ENCODE results near the gene CNTNAP5. TPM values are rescaled to one million over a fixed set of nuclear protein-coding genes. Genes with fewer than 3 reads are reported as not detected.

CNTNAP5 gene
- total RNA-seq, 2 donors from 2014 or later: not detected

GRCh38 chr2:124586210-124586609, 561.1 kb downstream of the CNTNAP5 start:
- no peak overlapping the region for H3K27ac Mint-ChIP-seq

GRCh38 chr2:124586835-124587234, 561.7 kb downstream of the CNTNAP5 start:
- Mint-ChIP-seq H3K36me3 (ENCODE audit: low read depth) (no peaks in the 10 kb centered on the region), H3K4me1 (no peaks in the 10 kb centered on the region), H3K4me3 (no peak overlapping the region), H3K27ac (no peak overlapping the region), H3K9me3 (peaks cover 13% of the 10 kb centered on the region), H3K27me3 (no peaks in the 10 kb centered on the region)
- no peak for ATAC-seq (replicated peaks)

More at GRCh38 chr2:124586210-124586609, 561.1 kb downstream of the CNTNAP5 start:
- peaks cover 13% of the 10 kb centered on the region for H3K9me3 Mint-ChIP-seq
- no peaks in the 10 kb centered on the region for H3K27me3 Mint-ChIP-seq
- no peak overlapping the region for H3K4me3 Mint-ChIP-seq
- no peak for ATAC-seq (replicated peaks)
- no peaks in the 10 kb centered on the region for H3K4me1 Mint-ChIP-seq
- H3K36me3 Mint-ChIP-seq (ENCODE audit: low read depth): no peaks in the 10 kb centered on the region

- no peaks in the 10 kb centered on the region for H3K4me1 Mint-ChIP-seq
Observed at GRCh38 chr2:124589971-124590370, 564.9 kb downstream of the CNTNAP5 start.

GRCh38 chr2:124602759-124603158, 577.7 kb downstream of the CNTNAP5 start:
- Mint-ChIP-seq H3K4me1 (no peaks in the 10 kb centered on the region), H3K27ac (no peak overlapping the region), H3K9me3 (peaks cover 19% of the 10 kb centered on the region), H3K36me3 (ENCODE audit: low read depth) (no peaks in the 10 kb centered on the region), H3K27me3 (no peaks in the 10 kb centered on the region), H3K4me3 (no peak overlapping the region)
- no peak for ATAC-seq (replicated peaks)

More at GRCh38 chr2:124589971-124590370, 564.9 kb downstream of the CNTNAP5 start:
- no peak overlapping the region for H3K27ac Mint-ChIP-seq
- H3K27me3 Mint-ChIP-seq: no peaks in the 10 kb centered on the region
- peaks cover 13% of the 10 kb centered on the region for H3K9me3 Mint-ChIP-seq
- no peak overlapping the region for H3K4me3 Mint-ChIP-seq
- no peak for ATAC-seq (replicated peaks)
- H3K36me3 Mint-ChIP-seq (ENCODE audit: low read depth): no peaks in the 10 kb centered on the region

GRCh38 chr2:124604940-124605339, 579.9 kb downstream of the CNTNAP5 start:
- no peaks in the 10 kb centered on the region for H3K4me1 Mint-ChIP-seq
- H3K27ac Mint-ChIP-seq: no peak overlapping the region
- ATAC-seq (replicated peaks): no peak
- H3K4me3 Mint-ChIP-seq: no peak overlapping the region
- no peaks in the 10 kb centered on the region for H3K27me3 Mint-ChIP-seq
- H3K36me3 Mint-ChIP-seq (ENCODE audit: low read depth): no peaks in the 10 kb centered on the region
- peaks cover 14% of the 10 kb centered on the region for H3K9me3 Mint-ChIP-seq

- ATAC-seq (replicated peaks): no peak
- no peaks in the 10 kb centered on the region for H3K36me3 Mint-ChIP-seq (ENCODE audit: low read depth)
- H3K4me1 Mint-ChIP-seq: no peaks in the 10 kb centered on the region
- H3K27ac Mint-ChIP-seq: no peak overlapping the region
- peaks cover 9% of the 10 kb centered on the region for H3K9me3 Mint-ChIP-seq
- H3K27me3 Mint-ChIP-seq: no peaks in the 10 kb centered on the region
- H3K4me3 Mint-ChIP-seq: no peak overlapping the region
Observed at GRCh38 chr2:124607679-124608078, 582.6 kb downstream of the CNTNAP5 start.

GRCh38 chr2:124609667-124610066, 584.6 kb downstream of the CNTNAP5 start:
- Mint-ChIP-seq H3K4me1 (no peaks in the 10 kb centered on the region), H3K9me3 (peaks cover 7% of the 10 kb centered on the region), H3K27ac (no peak overlapping the region), H3K27me3 (no peaks in the 10 kb centered on the region), H3K4me3 (no peak overlapping the region), H3K36me3 (ENCODE audit: low read depth) (no peaks in the 10 kb centered on the region)
- no peak for ATAC-seq (replicated peaks)

GRCh38 chr2:124610141-124610540, 585.1 kb downstream of the CNTNAP5 start:
- H3K4me3 Mint-ChIP-seq: no peak overlapping the region
- ATAC-seq (replicated peaks): no peak
- H3K36me3 Mint-ChIP-seq (ENCODE audit: low read depth): no peaks in the 10 kb centered on the region
- no peak overlapping the region for H3K27ac Mint-ChIP-seq
- no peaks in the 10 kb centered on the region for H3K27me3 Mint-ChIP-seq
- H3K9me3 Mint-ChIP-seq: peaks cover 7% of the 10 kb centered on the region
- no peaks in the 10 kb centered on the region for H3K4me1 Mint-ChIP-seq

GRCh38 chr2:124610866-124611265, 585.8 kb downstream of the CNTNAP5 start:
- Mint-ChIP-seq H3K4me3 (no peak overlapping the region), H3K27ac (no peak overlapping the region), H3K36me3 (ENCODE audit: low read depth) (no peaks in the 10 kb centered on the region), H3K27me3 (no peaks in the 10 kb centered on the region), H3K4me1 (no peaks in the 10 kb centered on the region), H3K9me3 (peaks cover 7% of the 10 kb centered on the region)
- ATAC-seq (replicated peaks): no peak

GRCh38 chr2:124623560-124623959, 598.5 kb downstream of the CNTNAP5 start:
- H3K36me3 Mint-ChIP-seq (ENCODE audit: low read depth): no peaks in the 10 kb centered on the region

GRCh38 chr2:124625561-124625960, 600.5 kb downstream of the CNTNAP5 start:
- H3K27me3 Mint-ChIP-seq: no peaks in the 10 kb centered on the region
- H3K36me3 Mint-ChIP-seq (ENCODE audit: low read depth): no peaks in the 10 kb centered on the region
- H3K9me3 Mint-ChIP-seq: peaks cover 20% of the 10 kb centered on the region
- H3K4me3 Mint-ChIP-seq: no peak overlapping the region
- no peaks in the 10 kb centered on the region for H3K4me1 Mint-ChIP-seq
- no peak overlapping the region for H3K27ac Mint-ChIP-seq
- no peak for ATAC-seq (replicated peaks)

More at GRCh38 chr2:124623560-124623959, 598.5 kb downstream of the CNTNAP5 start:
- Mint-ChIP-seq H3K27ac (no peak overlapping the region), H3K27me3 (no peaks in the 10 kb centered on the region), H3K4me1 (no peaks in the 10 kb centered on the region), H3K4me3 (no peak overlapping the region), H3K9me3 (peaks cover 12% of the 10 kb centered on the region)
- ATAC-seq (replicated peaks): no peak

- peaks cover 20% of the 10 kb centered on the region for H3K9me3 Mint-ChIP-seq
- H3K27ac Mint-ChIP-seq: no peak overlapping the region
- H3K4me1 Mint-ChIP-seq: no peaks in the 10 kb centered on the region
- no peaks in the 10 kb centered on the region for H3K27me3 Mint-ChIP-seq
- no peak overlapping the region for H3K4me3 Mint-ChIP-seq
- no peak for ATAC-seq (replicated peaks)
- no peaks in the 10 kb centered on the region for H3K36me3 Mint-ChIP-seq (ENCODE audit: low read depth)
Observed at GRCh38 chr2:124626993-124627392, 601.9 kb downstream of the CNTNAP5 start.

- Mint-ChIP-seq H3K4me3 (no peak overlapping the region), H3K4me1 (no peaks in the 10 kb centered on the region), H3K36me3 (ENCODE audit: low read depth) (no peaks in the 10 kb centered on the region), H3K27ac (no peak overlapping the region), H3K27me3 (no peaks in the 10 kb centered on the region), H3K9me3 (peaks cover 12% of the 10 kb centered on the region)
- no peak for ATAC-seq (replicated peaks)
Observed at GRCh38 chr2:124633812-124634211, 608.7 kb downstream of the CNTNAP5 start.

GRCh38 chr2:124639524-124639923, 614.4 kb downstream of the CNTNAP5 start:
- H3K36me3 Mint-ChIP-seq (ENCODE audit: low read depth): no peaks in the 10 kb centered on the region
- H3K27ac Mint-ChIP-seq: no peak overlapping the region
- H3K27me3 Mint-ChIP-seq: no peaks in the 10 kb centered on the region
- ATAC-seq (replicated peaks): no peak
- no peaks in the 10 kb centered on the region for H3K4me1 Mint-ChIP-seq
- no peak overlapping the region for H3K4me3 Mint-ChIP-seq
- peaks cover 4% of the 10 kb centered on the region for H3K9me3 Mint-ChIP-seq

GRCh38 chr2:124640221-124640750, 615.2 kb downstream of the CNTNAP5 start:
- Mint-ChIP-seq H3K27me3 (no peaks in the 10 kb centered on the region), H3K27ac (no peak overlapping the region), H3K36me3 (ENCODE audit: low read depth) (no peaks in the 10 kb centered on the region), H3K4me1 (no peaks in the 10 kb centered on the region), H3K9me3 (peaks cover 4% of the 10 kb centered on the region), H3K4me3 (no peak overlapping the region)
- ATAC-seq (replicated peaks): no peak

Measured in activated T-helper 17 cell treated with anti-CD3 and anti-CD28 coated beads, Interleukin-2, amount 50 U/mL, for 72 hours (primary cell).